ENCODE data around the gene GRAMD1C.
A peak's percentile ranks its signal among the peaks of the same experiment; 100 is the strongest.

Gene GRAMD1C

DNA sequence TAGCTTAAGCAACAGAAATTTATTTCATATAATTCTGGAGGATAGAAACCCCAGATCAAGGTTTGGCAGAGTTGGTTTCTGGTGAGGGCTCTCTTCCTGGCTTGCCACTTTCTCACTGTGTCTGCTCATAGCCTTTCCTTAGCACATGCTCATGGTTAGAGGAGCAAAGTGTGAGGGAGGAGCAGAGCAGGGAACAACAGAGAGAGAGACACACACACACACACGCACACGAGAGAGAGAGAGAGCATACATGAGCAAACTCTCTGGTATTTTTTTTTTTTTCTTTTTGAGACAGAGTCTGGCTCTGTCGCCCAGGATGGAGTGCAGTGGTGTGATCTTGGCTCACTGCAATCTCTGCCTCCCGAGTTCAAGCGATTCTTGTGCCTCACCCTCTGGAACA is 72.4 kb downstream of the GRAMD1C start:
- TF ChIP-seq, protein P1, sequence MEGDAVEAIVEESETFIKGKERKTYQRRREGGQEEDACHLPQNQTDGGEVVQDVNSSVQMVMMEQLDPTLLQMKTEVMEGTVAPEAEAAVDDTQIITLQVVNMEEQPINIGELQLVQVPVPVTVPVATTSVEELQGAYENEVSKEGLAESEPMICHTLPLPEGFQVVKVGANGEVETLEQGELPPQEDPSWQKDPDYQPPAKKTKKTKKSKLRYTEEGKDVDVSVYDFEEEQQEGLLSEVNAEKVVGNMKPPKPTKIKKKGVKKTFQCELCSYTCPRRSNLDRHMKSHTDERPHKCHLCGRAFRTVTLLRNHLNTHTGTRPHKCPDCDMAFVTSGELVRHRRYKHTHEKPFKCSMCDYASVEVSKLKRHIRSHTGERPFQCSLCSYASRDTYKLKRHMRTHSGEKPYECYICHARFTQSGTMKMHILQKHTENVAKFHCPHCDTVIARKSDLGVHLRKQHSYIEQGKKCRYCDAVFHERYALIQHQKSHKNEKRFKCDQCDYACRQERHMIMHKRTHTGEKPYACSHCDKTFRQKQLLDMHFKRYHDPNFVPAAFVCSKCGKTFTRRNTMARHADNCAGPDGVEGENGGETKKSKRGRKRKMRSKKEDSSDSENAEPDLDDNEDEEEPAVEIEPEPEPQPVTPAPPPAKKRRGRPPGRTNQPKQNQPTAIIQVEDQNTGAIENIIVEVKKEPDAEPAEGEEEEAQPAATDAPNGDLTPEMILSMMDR (IDR thresholded peaks at IDR 0.05; ENCODE audit: insufficient read depth, missing control alignments) = no peak
- FAIRE-seq = no peak
- DNase-seq (ENCODE audit: insufficient read length, low spot score) = no peak

DNA sequence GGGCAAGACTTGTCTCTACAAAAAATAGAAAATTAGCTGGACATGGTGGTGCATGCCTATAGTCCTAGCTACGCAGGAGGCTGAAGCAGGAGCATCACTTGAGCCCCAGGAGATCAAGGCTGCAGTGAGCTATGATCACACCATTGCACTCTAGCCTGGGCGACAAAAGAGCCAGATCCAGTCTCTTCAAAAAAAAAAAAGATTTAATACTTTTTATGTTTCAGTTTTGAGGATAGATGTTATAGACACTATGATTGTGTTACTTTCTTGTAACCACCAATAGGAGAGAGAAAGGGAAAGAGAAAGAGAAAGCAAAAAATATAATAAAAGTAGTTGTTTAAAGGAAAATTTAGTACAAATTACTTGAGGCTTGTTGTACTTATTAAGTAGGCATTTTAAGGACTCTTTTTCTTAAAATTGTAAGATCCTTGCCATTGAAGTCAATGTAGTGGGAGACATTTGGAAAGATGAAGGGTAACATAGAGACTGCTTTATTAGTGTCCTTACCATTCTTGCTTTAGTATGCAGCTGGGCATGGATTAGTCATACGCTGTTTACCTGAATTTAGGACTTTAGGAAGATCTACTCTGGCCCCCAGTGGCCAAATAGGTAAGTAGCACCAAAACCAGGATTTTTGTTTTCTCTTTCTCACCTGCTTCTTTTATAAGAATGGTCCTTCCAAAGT is 74.1 kb downstream of the GRAMD1C start:
- TF ChIP-seq, protein P1 (IDR thresholded peaks at IDR 0.05; ENCODE audit: insufficient read depth, missing control alignments) = peak; percentile 67
- FAIRE-seq = no peak
- DNase-seq (ENCODE audit: insufficient read length, low spot score) = no peak

DNA sequence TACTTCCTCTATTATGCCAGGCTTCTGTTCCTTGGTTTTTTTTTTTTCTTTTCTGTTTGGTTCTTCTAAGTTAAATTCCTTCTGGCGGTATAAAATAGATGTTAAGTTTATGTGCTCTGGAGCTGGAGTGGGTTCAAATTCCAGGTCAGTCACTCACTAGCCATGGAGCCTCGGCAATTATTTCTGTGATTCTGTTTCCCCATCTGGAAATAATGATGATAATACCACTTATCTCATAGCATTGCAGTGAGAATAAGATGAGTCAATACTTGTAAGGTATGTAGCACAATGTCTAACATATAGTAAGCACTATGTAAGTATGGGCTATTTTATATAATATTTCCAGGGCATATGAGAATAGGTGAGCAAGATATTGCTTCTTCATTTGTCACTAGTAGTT is 76.1 kb downstream of the GRAMD1C start:
- DNase-seq (ENCODE audit: insufficient read length, low spot score) = no peak
- TF ChIP-seq, protein P1 (IDR thresholded peaks at IDR 0.05; ENCODE audit: insufficient read depth, missing control alignments) = no peak
- FAIRE-seq = no peak

DNA sequence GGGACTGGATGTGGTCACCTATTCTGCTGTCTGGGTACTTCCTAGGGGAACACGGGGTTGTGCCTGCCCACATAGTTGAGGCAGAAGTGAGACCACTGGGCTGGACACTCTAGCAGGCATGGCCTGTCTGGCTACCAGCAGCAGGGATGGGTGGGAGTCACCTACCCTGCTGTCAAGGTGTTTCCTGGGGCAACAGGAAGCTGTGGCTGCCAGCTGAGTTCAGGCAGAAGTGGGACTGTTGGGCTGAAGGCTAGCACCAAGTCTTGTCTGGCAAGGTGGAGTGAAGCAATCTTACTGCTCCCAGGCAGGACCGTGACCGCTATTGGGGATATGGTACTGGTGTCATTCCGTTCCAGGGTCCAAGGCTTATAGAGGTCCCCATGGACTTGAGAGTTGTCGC is 89.0 kb downstream of the GRAMD1C start:
- FAIRE-seq (no peak), DNase-seq (ENCODE audit: insufficient read length, low spot score) (no peak)
- TF ChIP-seq, protein P1 (IDR thresholded peaks at IDR 0.05; ENCODE audit: insufficient read depth, missing control alignments) = no peak

DNA sequence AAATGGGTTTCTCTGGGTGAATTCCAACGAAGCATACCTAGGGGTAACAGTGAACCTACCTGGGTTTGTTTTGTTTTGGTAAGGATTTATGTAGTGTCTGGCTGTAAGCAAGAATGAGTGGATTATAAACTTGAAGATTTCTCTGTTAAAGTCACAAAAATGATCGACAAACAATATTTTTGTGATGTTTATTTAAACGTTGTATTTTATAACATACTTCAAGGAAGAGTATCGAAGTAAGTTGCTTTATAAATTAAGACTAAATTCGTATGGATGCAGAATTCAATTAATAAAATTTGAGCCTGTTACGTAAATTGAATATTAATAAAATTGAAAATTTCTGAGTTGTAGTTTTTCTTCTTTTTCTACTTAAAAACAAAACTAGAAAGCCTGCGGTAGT is 108.2 kb downstream of the GRAMD1C start:
- FAIRE-seq (no peak), DNase-seq (ENCODE audit: insufficient read length, low spot score) (no peak)
- TF ChIP-seq, protein P1 (IDR thresholded peaks at IDR 0.05; ENCODE audit: insufficient read depth, missing control alignments) = no peak

DNA sequence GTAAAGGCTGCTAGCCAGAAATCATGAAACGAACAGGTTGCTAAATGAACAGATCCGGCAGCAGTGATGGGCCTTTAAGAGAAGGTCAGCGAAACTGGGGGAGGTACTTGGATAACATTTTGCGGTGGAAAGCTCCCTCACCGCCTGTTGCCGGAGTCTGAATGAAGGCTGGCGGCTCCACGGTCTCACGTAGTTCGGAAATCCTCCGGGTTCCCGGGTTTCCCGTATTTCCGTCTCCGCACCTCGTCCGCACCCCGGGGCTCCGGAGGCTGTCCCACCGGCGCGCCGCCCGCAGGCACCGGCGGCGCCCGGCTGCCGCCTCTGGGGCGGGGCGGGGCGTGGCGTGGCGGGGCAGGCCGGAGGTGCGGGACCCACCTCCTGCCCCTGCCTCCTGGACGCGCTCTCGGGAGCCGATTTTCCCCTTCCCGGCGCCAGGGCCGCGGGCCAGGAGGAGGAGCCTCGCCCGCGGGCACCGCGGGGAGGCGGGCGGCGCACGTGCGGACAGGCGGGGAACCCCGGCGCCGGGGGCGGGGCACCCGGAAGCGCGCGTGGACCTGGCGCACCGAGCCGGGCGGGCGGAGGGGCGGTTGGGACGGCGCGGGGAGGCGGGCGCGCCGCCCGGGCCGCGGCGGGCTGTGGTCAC is 108.9 kb downstream of the GRAMD1C start, which contains the start of gene ZDHHC23:
Gene ZDHHC23 (plus strand): TSS at position 642 of the 643 bp plus-strand sequence. CDS start 790 bp downstream, outside the sequence.
- TF ChIP-seq, protein P1 (IDR thresholded peaks at IDR 0.05; ENCODE audit: insufficient read depth, missing control alignments) = no peak
- no peak for FAIRE-seq
- DNase-seq (ENCODE audit: insufficient read length, low spot score) = peak; percentile 64

All from D721Med (cell line).